Activated T-helper 2 cell treated with anti-CD3 and anti-CD28 coated beads, Interferon-gamma antibody, Interleukin-2, Interleukin-4, amounts not matched to agents 10 μg/mL and 5 μg/mL and 100 μg/mL, durations not matched to agents 14 hours and 24 hours and 36 hours (primary cell): ENCODE results near the gene WNT2B. TPM values are rescaled to one million over a fixed set of nuclear protein-coding genes. Genes with fewer than 3 reads are reported as not detected.
"Not testable (repeated sequence)": the region's sequence is repeated elsewhere in the genome, so short reads cannot be mapped to it uniquely, and the experiment has no call there.

Source experiments
- DNase-seq: peaks from one replicate; pipeline ENCODE4 v3.0.0; 2021; ENCODE audit warnings: low spot score
- H3K27ac Mint-ChIP-seq: one replicate; pipeline ENCODE4 v1.8.0; 2021; ENCODE audit warnings: mixed read lengths
- H3K27me3 Mint-ChIP-seq: one replicate; pipeline ENCODE4 v1.8.0; 2021; ENCODE audit warnings: low read depth, mixed read lengths
- H3K36me3 Mint-ChIP-seq: one replicate; pipeline ENCODE4 v1.8.0; 2021; ENCODE audit warnings: low read depth, mixed read lengths
- H3K4me1 Mint-ChIP-seq: one replicate; pipeline ENCODE4 v1.8.0; 2021; ENCODE audit warnings: low read depth, mixed read lengths
- H3K4me3 Mint-ChIP-seq: one replicate; pipeline ENCODE4 v1.8.0; 2021; ENCODE audit warnings: low read depth, mild to moderate bottlenecking, moderate library complexity, mixed read lengths
- H3K9me3 Mint-ChIP-seq: one replicate; pipeline ENCODE4 v1.8.0; 2021; ENCODE audit warnings: mixed read lengths
- intact Hi-C: fragments of 100-400 bp; cut with micrococcal nuclease; formaldehyde crosslinking; loops from one replicate; pipeline ENCODE4 v1.15.1; 2023
- total RNA-seq: library from RNA; stranded (reverse); gene quantifications from 2 replicates; pipeline ENCODE4 v1.2.3, GENCODE V29; 2022

WNT2B gene
- total RNA-seq, 1 donor from 2014 or later, result 0.16 TPM

DNA sequence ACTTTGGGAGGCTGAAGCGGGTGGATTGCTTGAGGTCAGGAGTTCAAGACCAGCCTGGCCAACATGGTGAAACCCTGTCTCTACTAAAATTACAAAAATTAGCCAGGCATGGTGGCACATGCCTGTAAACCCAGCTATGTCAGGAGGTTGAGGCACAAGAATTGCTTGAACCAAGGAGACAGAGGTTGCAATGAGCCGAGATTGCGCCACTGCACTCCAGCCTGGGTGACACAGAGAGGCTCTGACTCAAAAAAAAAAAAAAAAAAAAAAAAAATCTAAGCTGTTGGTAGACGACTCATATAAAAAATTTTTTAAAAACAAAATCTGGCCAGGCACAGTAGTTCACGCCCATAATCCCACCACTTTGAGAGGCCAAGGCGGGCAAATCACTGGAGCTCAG, 21.1 kb upstream of the WNT2B start:
- H3K9me3 Mint-ChIP-seq, H3K36me3 Mint-ChIP-seq, H3K4me3 Mint-ChIP-seq, DNase-seq, intact Hi-C loops, H3K4me1 Mint-ChIP-seq, H3K27ac Mint-ChIP-seq: not testable (repeated sequence)
- peaks cover 15% of the 10 kb centered on the region for H3K27me3 Mint-ChIP-seq

- no peaks in the 10 kb centered on the region for H3K4me1 Mint-ChIP-seq
- H3K27me3 Mint-ChIP-seq, result peaks cover 16% of the 10 kb centered on the region
Observed at GRCh38 chr1:112488141-112488540, 20.6 kb upstream of the WNT2B start.

DNA sequence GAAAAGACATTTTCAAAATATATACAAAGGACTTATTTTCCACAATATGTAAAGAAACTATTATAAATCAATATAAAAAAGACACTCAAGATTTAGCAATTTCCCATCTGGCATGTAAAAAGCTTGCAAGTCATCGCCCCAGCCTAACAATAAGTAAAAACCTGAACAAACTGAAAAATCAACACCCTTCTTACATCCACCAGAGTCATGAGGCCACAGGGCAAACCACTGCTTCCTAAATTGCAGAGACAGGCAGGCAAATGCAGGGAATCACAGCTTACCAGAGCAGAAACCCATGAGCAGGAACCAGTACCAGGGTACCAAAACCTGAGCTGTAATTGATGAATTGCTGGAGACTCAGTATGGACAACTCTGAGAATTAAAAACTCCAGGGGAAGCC, 16.7 kb upstream of the WNT2B start:
- Mint-ChIP-seq H3K36me3 (no peaks in the 10 kb centered on the region), H3K4me3 (no peak overlapping the region)

More at GRCh38 chr1:112488141-112488540, 20.6 kb upstream of the WNT2B start:
- Mint-ChIP-seq H3K36me3 (no peaks in the 10 kb centered on the region), H3K9me3 (no peaks in the 10 kb centered on the region), H3K4me3 (no peak overlapping the region), H3K27ac (no peak overlapping the region)
- no peak for DNase-seq
- intact Hi-C loops, result no loop called here

GRCh38 chr1:112493351-112493750, 15.4 kb upstream of the WNT2B start:
- DNase-seq, result no peak
- Mint-ChIP-seq H3K9me3 (no peaks in the 10 kb centered on the region), H3K27ac (no peak overlapping the region), H3K36me3 (no peaks in the 10 kb centered on the region), H3K27me3 (peaks cover 28% of the 10 kb centered on the region), H3K4me1 (no peaks in the 10 kb centered on the region), H3K4me3 (no peak overlapping the region)
- intact Hi-C loops, result no loop called here

More for the DNA sequence above, 16.7 kb upstream of the WNT2B start:
- Mint-ChIP-seq H3K4me1 (no peaks in the 10 kb centered on the region), H3K9me3 (no peaks in the 10 kb centered on the region), H3K27ac (no peak overlapping the region), H3K27me3 (peaks cover 22% of the 10 kb centered on the region)
- intact Hi-C loops, result no loop called here
- DNase-seq, result no peak

DNA sequence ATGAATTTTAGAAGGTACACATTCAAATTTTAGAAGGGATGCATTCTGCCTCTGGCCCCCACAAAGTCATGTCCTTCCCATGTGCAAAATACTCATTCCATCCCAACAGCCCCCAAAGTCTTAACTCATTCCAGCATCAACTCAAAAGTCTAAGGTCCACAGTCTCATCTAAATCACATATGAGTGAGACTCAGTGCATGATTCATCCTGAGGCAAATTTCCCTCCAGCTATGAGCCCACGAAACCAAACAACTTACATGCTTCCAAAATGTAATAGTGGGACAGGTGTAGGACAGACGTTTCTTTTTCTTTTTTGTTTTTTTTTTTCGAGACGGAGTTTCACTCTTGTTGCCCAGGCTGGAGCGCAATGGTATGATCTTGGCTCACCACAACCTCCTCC, 12.5 kb upstream of the WNT2B start:
- intact Hi-C loops, result no loop called here
- Mint-ChIP-seq H3K9me3 (no peaks in the 10 kb centered on the region), H3K4me3 (no peak overlapping the region), H3K27me3 (peaks cover 44% of the 10 kb centered on the region), H3K27ac (no peak overlapping the region), H3K4me1 (no peaks in the 10 kb centered on the region), H3K36me3 (no peaks in the 10 kb centered on the region)
- DNase-seq, result no peak

DNA sequence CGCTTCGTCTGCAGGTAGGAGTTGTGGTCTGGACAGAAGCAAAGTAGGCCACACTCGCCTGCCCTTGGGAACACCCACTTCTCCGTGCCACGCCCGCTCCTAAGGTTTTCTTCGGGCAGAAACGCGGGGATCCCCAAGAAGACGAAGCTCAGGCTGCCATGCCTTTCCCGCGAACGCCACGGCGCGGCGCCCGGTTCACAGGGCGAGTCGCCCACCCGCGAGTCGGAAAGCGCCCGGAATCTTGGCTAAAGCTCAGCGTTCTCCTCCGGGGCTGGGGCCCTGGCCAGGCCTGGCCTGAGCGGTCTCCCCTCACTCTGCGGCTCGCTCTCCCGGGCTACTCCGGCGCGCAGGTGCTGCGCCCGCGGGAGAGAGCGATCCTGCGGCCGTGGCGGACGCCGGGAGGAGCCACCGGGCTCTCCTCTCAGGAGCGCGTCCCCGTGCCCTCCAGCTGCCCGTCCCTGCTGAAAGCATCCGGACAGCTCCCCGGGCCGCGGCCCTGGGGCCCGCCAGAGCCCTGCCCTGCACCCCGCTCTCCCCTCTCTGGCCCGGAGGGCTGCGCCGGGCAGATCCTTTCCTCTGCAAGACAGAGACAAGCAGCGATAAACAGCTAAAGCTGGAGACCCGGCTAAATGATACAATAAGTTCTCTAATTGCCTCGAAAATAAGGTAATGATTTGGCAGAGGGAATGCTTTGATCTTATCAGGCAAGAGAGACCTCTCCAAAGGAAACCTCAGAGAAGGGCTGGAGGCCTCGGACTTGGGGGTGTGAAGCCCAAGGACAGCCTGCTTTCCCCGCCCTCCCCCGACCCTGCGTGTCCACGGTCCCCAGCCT, 6.7 kb upstream of the WNT2B start:
- Mint-ChIP-seq H3K36me3 (no peaks in the 10 kb centered on the region), H3K4me3 (peak overlapping the region; percentile 24), H3K4me1 (peaks cover 7% of the 10 kb centered on the region), H3K9me3 (no peaks in the 10 kb centered on the region), H3K27me3 (peaks cover 69% of the 10 kb centered on the region), H3K27ac (no peak overlapping the region)
- intact Hi-C loops, result loop anchor here (2.0 kb wide), 1 partner anchor 205 kb away; the partner anchor contains the start of gene RHOC
- DNase-seq, result peak; percentile 22

GRCh38 chr1:112502826-112503225, 5.9 kb upstream of the WNT2B start:
- H3K9me3 Mint-ChIP-seq, result no peaks in the 10 kb centered on the region
- H3K4me1 Mint-ChIP-seq, result peaks cover 8% of the 10 kb centered on the region
- intact Hi-C loops, result no loop called here
- H3K27ac Mint-ChIP-seq, result no peak overlapping the region
- no peaks in the 10 kb centered on the region for H3K36me3 Mint-ChIP-seq
- H3K27me3 Mint-ChIP-seq, result peaks cover 71% of the 10 kb centered on the region
- DNase-seq, result no peak
- H3K4me3 Mint-ChIP-seq, result peak overlapping the region; percentile 30

DNA sequence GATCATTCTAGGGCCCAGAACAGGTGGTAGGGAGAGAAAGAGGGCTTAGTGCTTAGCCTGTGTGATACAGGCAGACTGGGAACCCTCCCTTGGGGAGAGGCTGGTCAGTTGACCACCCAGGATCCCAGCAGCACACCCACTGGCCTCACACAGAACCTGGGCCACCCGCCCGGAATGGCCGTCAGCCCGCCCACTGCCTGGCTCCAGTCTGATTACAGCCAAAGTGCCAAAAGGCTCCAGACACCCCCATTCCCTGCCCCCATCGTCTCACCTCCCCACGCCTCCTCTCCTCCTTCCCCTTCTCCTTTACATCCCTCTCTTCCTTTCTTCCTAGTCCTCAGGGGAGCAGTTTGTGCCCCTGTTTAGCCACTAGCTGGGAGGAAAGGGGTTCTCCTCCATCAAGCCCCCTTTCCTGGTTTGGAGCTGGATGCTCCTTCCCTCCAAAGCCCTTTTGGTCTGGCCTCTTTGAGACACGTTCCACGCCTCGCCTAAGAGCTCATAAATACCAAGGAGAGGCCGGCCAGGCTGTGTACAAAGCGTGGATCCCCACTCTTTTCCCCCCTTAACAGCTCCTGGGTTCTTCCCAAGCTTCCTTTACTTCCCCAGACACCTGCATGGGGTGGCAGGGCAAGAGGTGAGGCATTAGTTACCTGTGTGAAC, 4.6 kb upstream of the WNT2B start:
- intact Hi-C loops, result no loop called here
- Mint-ChIP-seq H3K9me3 (no peaks in the 10 kb centered on the region), H3K4me3 (no peak overlapping the region), H3K27ac (no peak overlapping the region), H3K36me3 (no peaks in the 10 kb centered on the region), H3K27me3 (peaks cover 66% of the 10 kb centered on the region), H3K4me1 (peaks cover 8% of the 10 kb centered on the region)
- DNase-seq, result no peak

DNA sequence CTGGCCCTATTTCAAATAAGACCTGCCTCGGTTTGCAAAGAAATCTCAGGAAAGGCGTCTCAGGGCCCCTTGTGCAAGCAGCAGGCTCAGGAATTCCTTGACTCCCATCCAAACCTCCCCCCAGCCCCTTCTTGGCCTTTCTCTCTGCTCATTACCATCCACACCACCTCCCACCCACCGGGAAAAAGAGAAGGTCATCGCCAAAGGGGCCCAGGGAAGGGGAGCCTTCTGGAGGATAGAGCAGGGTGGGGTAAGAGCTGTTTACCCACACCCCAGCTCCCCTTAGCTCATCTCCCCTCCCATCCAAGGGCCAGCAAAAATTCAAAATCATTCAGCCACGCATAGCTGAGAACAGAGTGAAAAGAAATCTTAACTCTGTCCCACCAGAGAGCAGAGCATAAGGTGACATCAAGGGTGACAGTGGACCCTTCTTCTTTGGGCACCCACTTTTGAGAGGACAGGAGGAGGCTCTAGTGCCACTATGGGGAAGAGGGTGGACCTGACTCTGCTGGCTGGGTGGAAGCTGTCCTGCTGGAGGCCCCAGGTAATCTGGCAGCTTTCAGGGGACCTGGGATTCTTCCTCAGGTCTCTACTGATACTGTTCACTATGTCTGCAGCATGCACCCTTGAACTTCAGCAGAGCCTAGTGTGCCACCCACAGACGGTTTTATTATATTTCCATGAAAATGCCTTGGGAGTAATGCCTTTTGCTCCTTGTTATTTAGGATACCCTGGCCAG, 3.9 kb upstream of the WNT2B start:
- H3K9me3 Mint-ChIP-seq, result no peaks in the 10 kb centered on the region
- DNase-seq, result no peak
- intact Hi-C loops, result loop anchor here (5.0 kb wide), 2 partner anchors 108 to 112 kb away; partner anchors contain the start of genes CAPZA1, CTTNBP2NL and ST7L
- H3K27ac Mint-ChIP-seq, result no peak overlapping the region
- no peak overlapping the region for H3K4me3 Mint-ChIP-seq
- no peaks in the 10 kb centered on the region for H3K36me3 Mint-ChIP-seq
- peaks cover 65% of the 10 kb centered on the region for H3K27me3 Mint-ChIP-seq
- peaks cover 8% of the 10 kb centered on the region for H3K4me1 Mint-ChIP-seq

DNA sequence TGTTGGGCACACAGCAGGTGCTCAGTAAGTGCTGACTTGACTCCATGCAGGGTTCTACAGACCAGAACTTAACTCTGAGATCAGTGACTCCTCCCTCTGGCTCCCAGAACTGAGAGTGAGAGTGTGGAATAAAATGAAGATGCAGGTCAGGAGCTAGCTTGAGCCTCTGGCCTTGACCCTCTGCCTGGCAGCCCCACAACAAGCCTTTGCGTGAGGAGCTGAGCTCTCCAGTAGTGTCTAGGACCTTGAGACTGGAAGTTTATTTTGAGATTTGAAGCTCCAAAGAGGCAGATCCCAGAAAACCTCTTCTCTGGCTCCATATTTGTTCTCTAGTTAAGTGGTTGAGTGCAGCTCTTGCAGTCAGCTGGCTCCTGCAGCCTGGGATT, 3.4 kb upstream of the WNT2B start:
- intact Hi-C loops, result loop anchor here (5.0 kb wide), 2 partner anchors 108 to 112 kb away; partner anchors contain the start of genes CAPZA1, CTTNBP2NL and ST7L
- DNase-seq, result no peak
- Mint-ChIP-seq H3K9me3 (no peaks in the 10 kb centered on the region), H3K36me3 (no peaks in the 10 kb centered on the region), H3K4me1 (peaks cover 8% of the 10 kb centered on the region), H3K4me3 (no peak overlapping the region), H3K27ac (no peak overlapping the region), H3K27me3 (peaks cover 68% of the 10 kb centered on the region)

GRCh38 chr1:112505878-112506277, 2.9 kb upstream of the WNT2B start:
- no peak overlapping the region for H3K4me3 Mint-ChIP-seq
- intact Hi-C loops, result loop anchor here (5.0 kb wide), 2 partner anchors 109 to 111 kb away; partner anchors contain the start of genes CAPZA1, CTTNBP2NL and ST7L
- H3K9me3 Mint-ChIP-seq, result no peaks in the 10 kb centered on the region
- DNase-seq, result no peak
- peaks cover 72% of the 10 kb centered on the region for H3K27me3 Mint-ChIP-seq
- no peak overlapping the region for H3K27ac Mint-ChIP-seq
- no peaks in the 10 kb centered on the region for H3K36me3 Mint-ChIP-seq
- H3K4me1 Mint-ChIP-seq, result peaks cover 8% of the 10 kb centered on the region

- intact Hi-C loops, result loop anchor here (5.0 kb wide), 2 partner anchors 109 to 111 kb away; partner anchors contain the start of genes CAPZA1, CTTNBP2NL and ST7L
- H3K27me3 Mint-ChIP-seq, result peaks cover 68% of the 10 kb centered on the region
Observed at GRCh38 chr1:112506306-112506705, 2.5 kb upstream of the WNT2B start.

More at GRCh38 chr1:112506306-112506705, 2.5 kb upstream of the WNT2B start:
- no peaks in the 10 kb centered on the region for H3K9me3 Mint-ChIP-seq
- no peak for DNase-seq
- no peaks in the 10 kb centered on the region for H3K36me3 Mint-ChIP-seq
- H3K4me3 Mint-ChIP-seq, result no peak overlapping the region
- H3K4me1 Mint-ChIP-seq, result peaks cover 8% of the 10 kb centered on the region
- no peak overlapping the region for H3K27ac Mint-ChIP-seq
